H9 (cell line): ENCODE results near the gene C10orf105. TPM values are rescaled to one million over a fixed set of nuclear protein-coding genes. Genes with fewer than 3 reads are reported as not detected.

Experiments
- DNase-seq: peaks from one replicate; pipeline ENCODE4 v3.0.0-alpha.2; 2017
- H2AFZ ChIP-seq: one replicate; pipeline ENCODE4 v1.6.1; 2013; ENCODE audit warnings: mild to moderate bottlenecking, low read length, control low read depth, moderate library complexity
- H2AK5ac ChIP-seq: 2 replicates; pipeline ENCODE4 v1.6.1; 2013; ENCODE audit warnings: low read length, control low read depth, mixed read lengths; ENCODE audit not compliant: insufficient read length
- H2BK120ac ChIP-seq: one replicate; pipeline ENCODE4 v1.6.1; 2013; ENCODE audit warnings: low read depth, mild to moderate bottlenecking, low read length, control low read depth, inconsistent platforms; ENCODE audit not compliant: poor library complexity, severe bottlenecking
- H2BK12ac ChIP-seq: 2 replicates; pipeline ENCODE4 v1.6.1; 2013; ENCODE audit warnings: low read length, control low read depth, mixed read lengths, low read depth; ENCODE audit not compliant: insufficient read length
- H2BK15ac ChIP-seq: 2 replicates; pipeline ENCODE4 v1.6.1; 2013; ENCODE audit warnings: low read depth, low read length, control low read depth
- H2BK20ac ChIP-seq: one replicate; pipeline ENCODE4 v1.6.1; 2013; ENCODE audit warnings: low read depth, mild to moderate bottlenecking, low read length, control low read depth, inconsistent platforms; ENCODE audit not compliant: poor library complexity, severe bottlenecking
- H2BK5ac ChIP-seq: 2 replicates; pipeline ENCODE4 v1.6.1; 2013; ENCODE audit warnings: low read length, control low read depth, mixed read lengths; ENCODE audit not compliant: insufficient read length
- H3K14ac ChIP-seq: 2 replicates; pipeline ENCODE4 v1.6.1; 2013; ENCODE audit warnings: low read length, control low read depth; ENCODE audit not compliant: insufficient read depth
- H3K18ac ChIP-seq: 2 replicates; pipeline ENCODE4 v1.6.1; 2013; ENCODE audit warnings: low read depth, mild to moderate bottlenecking, mixed read lengths, low read length, control low read depth; ENCODE audit not compliant: insufficient read length
- H3K23ac ChIP-seq: 2 replicates; pipeline ENCODE4 v1.6.1; 2013; ENCODE audit warnings: low read length, control low read depth, mixed read lengths, low read depth; ENCODE audit not compliant: insufficient read length
- H3K23me2 ChIP-seq: 2 replicates; pipeline ENCODE4 v1.6.1; 2013; ENCODE audit warnings: low read depth, mild to moderate bottlenecking, mixed read lengths, low read length, control low read depth; ENCODE audit not compliant: insufficient read length, poor library complexity, severe bottlenecking
- H3K27ac ChIP-seq: 2 replicates; pipeline ENCODE4 v1.5.1; 2013; ENCODE audit warnings: low read length, control low read depth, mixed read lengths, low read depth; ENCODE audit not compliant: insufficient read length
- H3K27me3 ChIP-seq: 2 replicates; pipeline ENCODE4 v1.6.1; 2013; ENCODE audit warnings: low read length, control low read depth, inconsistent platforms; ENCODE audit not compliant: insufficient read depth
- H3K4ac ChIP-seq: 2 replicates; pipeline ENCODE4 v1.6.1; 2013; ENCODE audit warnings: low read depth, mild to moderate bottlenecking, control low read depth, inconsistent platforms, low read length, moderate library complexity
- H3K4me1 ChIP-seq: 2 replicates; pipeline ENCODE4 v1.6.1; 2013; ENCODE audit warnings: low read length, control low read depth, inconsistent platforms; ENCODE audit not compliant: insufficient read depth
- H3K4me2 ChIP-seq: 2 replicates; pipeline ENCODE4 v1.6.1; 2013; ENCODE audit warnings: low read length, control low read depth, mixed read lengths; ENCODE audit not compliant: insufficient read length, insufficient read depth
- H3K56ac ChIP-seq: 2 replicates; pipeline ENCODE4 v1.6.1; 2013; ENCODE audit warnings: low read depth, mild to moderate bottlenecking, mixed read lengths, low read length, control low read depth; ENCODE audit not compliant: insufficient read length
- H3K79me1 ChIP-seq: 2 replicates; pipeline ENCODE4 v1.6.1; 2013; ENCODE audit warnings: low read depth, mild to moderate bottlenecking, moderate library complexity, low read length, control low read depth, inconsistent platforms; ENCODE audit not compliant: insufficient read depth, poor library complexity, severe bottlenecking
- H3K79me2 ChIP-seq: 2 replicates; pipeline ENCODE4 v1.6.1; 2013; ENCODE audit warnings: low read length, control low read depth, inconsistent platforms; ENCODE audit not compliant: insufficient read depth
- H3K9ac ChIP-seq: 2 replicates; pipeline ENCODE4 v1.6.1; 2013; ENCODE audit warnings: low read length, control low read depth, mixed read lengths; ENCODE audit not compliant: insufficient read length; ENCODE audit errors: extremely low read depth
- H3K9me3 ChIP-seq: one replicate; pipeline ENCODE4 v1.6.1; 2013; ENCODE audit warnings: low read depth, low read length, inconsistent platforms; ENCODE audit not compliant: control insufficient read depth
- H3T11ph ChIP-seq: one replicate; pipeline ENCODE4 v1.6.1; 2013; ENCODE audit warnings: mild to moderate bottlenecking, low read length, control low read depth, inconsistent platforms
- H4K20me1 ChIP-seq: one replicate; pipeline ENCODE4 v1.6.1; 2013; ENCODE audit not compliant: control insufficient read depth, insufficient read length, insufficient read depth
- H4K5ac ChIP-seq: 2 replicates; pipeline ENCODE4 v1.6.1; 2013; ENCODE audit warnings: low read depth, mild to moderate bottlenecking, mixed read lengths, low read length, control low read depth; ENCODE audit not compliant: insufficient read length
- H4K8ac ChIP-seq: replicated peaks from 2 replicates; pipeline ENCODE4 v1.6.1; 2013; ENCODE audit warnings: low read length, control low read depth, mixed read lengths, low read depth; ENCODE audit not compliant: insufficient read length
- H4K91ac ChIP-seq: 2 replicates; pipeline ENCODE4 v1.6.1; 2013; ENCODE audit warnings: low read depth, mild to moderate bottlenecking, moderate library complexity, mixed read lengths, low read length, control low read depth; ENCODE audit not compliant: insufficient read length
- H3K27ac Mint-ChIP-seq, 3 experiments: 2 replicates in 2 of 3; 3 replicates in 1 of 3; pipeline ENCODE4 v1.8.0; 2020 to 2021; ENCODE audit warnings: mixed read lengths in 3 of 3, mild to moderate bottlenecking in 1 of 3, moderate library complexity in 1 of 3
- H3K27me3 Mint-ChIP-seq: 2 replicates; pipeline ENCODE4 v1.8.0; 2021; ENCODE audit warnings: low read depth, mild to moderate bottlenecking, moderate library complexity, mixed read lengths
- H3K36me3 Mint-ChIP-seq, 3 experiments: 2 replicates in 2 of 3; 3 replicates in 1 of 3; pipeline ENCODE4 v1.8.0; 2020 to 2021; ENCODE audit warnings: low read depth in 3 of 3, mixed read lengths in 3 of 3; ENCODE audit not compliant: insufficient read depth in 1 of 3
- H3K4me1 Mint-ChIP-seq, 2 experiments: 2 replicates each; pipeline ENCODE4 v1.8.0; 2020; ENCODE audit warnings: mixed read lengths in 2 of 2
- H3K4me3 Mint-ChIP-seq, 2 experiments: 2 replicates in 1 of 2; 3 replicates in 1 of 2; pipeline ENCODE4 v1.8.0; 2020 to 2021; ENCODE audit warnings: mild to moderate bottlenecking in 2 of 2, mixed read lengths in 2 of 2, moderate library complexity in 1 of 2
- H3K9me3 Mint-ChIP-seq, 2 experiments: 2 replicates in 1 of 2; 3 replicates in 1 of 2; pipeline ENCODE4 v1.8.0; 2020; ENCODE audit warnings: mild to moderate bottlenecking in 2 of 2, mixed read lengths in 2 of 2, moderate library complexity in 1 of 2
- WGBS: extraction: QIAGEN DNeasy Blood & Tissue Kit; methylation state at CpG from one replicate; pipeline ENCODE4 v1.1.7; 2013; ENCODE audit warnings: missing lambda C conversion rate, low lambda C conversion rate, mixed read lengths; ENCODE audit not compliant: insufficient read length; ENCODE audit errors: extremely low coverage; 5-methylcytosine and 5-hydroxymethylcytosine counted together
- total RNA-seq: library from RNA; stranded (reverse); gene quantifications from 2 replicates; pipeline ENCODE4 v1.2.1, GENCODE V29; 2021
- TF ChIP-seq, protein P1 (sequence below): fragments of 200-600 bp; sonication (generic); conservative IDR thresholded peaks from 3 replicates; pipeline ENCODE4 v1.8.0; 2021; ENCODE audit warnings: antibody characterized with exemption, mild to moderate bottlenecking

Gene C10orf105
- total RNA-seq, 1 experiment from 2014 or later = 0.26 TPM

DNA sequence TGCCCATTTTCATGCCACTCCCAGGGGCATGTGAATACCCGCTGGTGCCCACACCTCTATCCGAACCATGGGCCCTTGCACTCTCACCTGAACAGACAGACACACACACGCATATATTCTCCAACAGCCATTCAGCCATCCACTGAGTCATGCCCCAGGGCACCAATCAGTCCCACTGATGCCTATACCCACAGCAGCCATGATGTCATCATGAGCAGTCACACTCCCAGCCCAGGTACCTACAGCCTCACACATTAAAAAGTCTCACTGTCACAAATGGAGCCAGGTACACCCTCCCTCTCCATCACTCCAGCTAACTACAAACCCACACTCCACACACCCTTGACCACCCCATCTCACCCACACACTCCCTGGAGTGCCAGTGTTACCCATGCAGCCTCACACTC is 41.5 kb upstream of the C10orf105 start:
- no peak overlapping the region for H4K8ac ChIP-seq
- H3K4me1 ChIP-seq = no peaks in the 10 kb centered on the region
- no peaks in the 10 kb centered on the region for H3K27me3 ChIP-seq
- H3K79me2 ChIP-seq = no peaks in the 10 kb centered on the region; the same call in 1 of the 2 replicates
- no peak overlapping the region for H4K91ac ChIP-seq
- no peak overlapping the region for H3K4ac ChIP-seq
- no peak overlapping the region for H2BK120ac ChIP-seq
- H2BK5ac ChIP-seq = no peak overlapping the region
- no peaks in the 10 kb centered on the region for H4K20me1 ChIP-seq
- no peak overlapping the region for H2AFZ ChIP-seq
- Mint-ChIP-seq H3K27me3 (peaks cover 6% of the 10 kb centered on the region), H3K4me3 (no peak overlapping the region), H3K4me1 (peaks cover 12 to 13% of the 10 kb centered on the region in 2 experiments), H3K9me3 (no peaks in the 10 kb centered on the region; a peak in 1 of 5 replicates), H3K27ac (no peak overlapping the region), H3K36me3 (no peaks in the 10 kb centered on the region)
- DNase-seq = no peak
- no peak overlapping the region for H3K56ac ChIP-seq
- H3K18ac ChIP-seq = no peak overlapping the region
- H3K27ac ChIP-seq = no peak overlapping the region
- H3K9me3 ChIP-seq = no peaks in the 10 kb centered on the region
- H4K5ac ChIP-seq = no peak overlapping the region
- H3T11ph ChIP-seq = no peak overlapping the region
- no peak overlapping the region for H2BK15ac ChIP-seq
- no peak overlapping the region for H3K14ac ChIP-seq
- no peak overlapping the region for H2BK20ac ChIP-seq
- no CpG with 5 or more reads among the region's 3 CpGs for WGBS
- no peak overlapping the region for H3K23ac ChIP-seq
- H2BK12ac ChIP-seq = no peak overlapping the region
- TF ChIP-seq, protein P1, sequence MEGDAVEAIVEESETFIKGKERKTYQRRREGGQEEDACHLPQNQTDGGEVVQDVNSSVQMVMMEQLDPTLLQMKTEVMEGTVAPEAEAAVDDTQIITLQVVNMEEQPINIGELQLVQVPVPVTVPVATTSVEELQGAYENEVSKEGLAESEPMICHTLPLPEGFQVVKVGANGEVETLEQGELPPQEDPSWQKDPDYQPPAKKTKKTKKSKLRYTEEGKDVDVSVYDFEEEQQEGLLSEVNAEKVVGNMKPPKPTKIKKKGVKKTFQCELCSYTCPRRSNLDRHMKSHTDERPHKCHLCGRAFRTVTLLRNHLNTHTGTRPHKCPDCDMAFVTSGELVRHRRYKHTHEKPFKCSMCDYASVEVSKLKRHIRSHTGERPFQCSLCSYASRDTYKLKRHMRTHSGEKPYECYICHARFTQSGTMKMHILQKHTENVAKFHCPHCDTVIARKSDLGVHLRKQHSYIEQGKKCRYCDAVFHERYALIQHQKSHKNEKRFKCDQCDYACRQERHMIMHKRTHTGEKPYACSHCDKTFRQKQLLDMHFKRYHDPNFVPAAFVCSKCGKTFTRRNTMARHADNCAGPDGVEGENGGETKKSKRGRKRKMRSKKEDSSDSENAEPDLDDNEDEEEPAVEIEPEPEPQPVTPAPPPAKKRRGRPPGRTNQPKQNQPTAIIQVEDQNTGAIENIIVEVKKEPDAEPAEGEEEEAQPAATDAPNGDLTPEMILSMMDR = no peak
- no peak overlapping the region for H3K4me2 ChIP-seq
- H3K79me1 ChIP-seq = no peaks in the 10 kb centered on the region
- H2AK5ac ChIP-seq = no peak overlapping the region
- H3K9ac ChIP-seq = no peak overlapping the region
- no peaks in the 10 kb centered on the region for H3K23me2 ChIP-seq
